D721Med (cell line): Measurements from ENCODE around the gene OBSCN.
A peak's percentile ranks its signal among the peaks of the same experiment; 100 is the strongest.
"Not testable (repeated sequence)": the region's sequence is repeated elsewhere in the genome, so short reads cannot be mapped to it uniquely, and the experiment has no call there.

Experiments
- DNase-seq: peaks from one replicate; pipeline ENCODE4 v3.0.0; 2011; ENCODE audit warnings: low spot score; ENCODE audit not compliant: insufficient read length
- FAIRE-seq: peaks from 2 replicates; lab custom pipeline; 2011; peaks lifted over from hg19 to GRCh38; lab: Jason Lieb, UNC
- TF ChIP-seq, protein P1 (sequence below): IDR thresholded peaks from 2 replicates; pipeline ENCODE4 v1.5.1; 2012; ENCODE audit warnings: mild to moderate bottlenecking, control low read depth; ENCODE audit not compliant: insufficient read depth; ENCODE audit errors: missing control alignments

OBSCN gene

GRCh38 chr1:228241259-228241658, 33.4 kb downstream of the OBSCN start:
- FAIRE-seq (no peak), DNase-seq (no peak)
- TF ChIP-seq, protein P1, sequence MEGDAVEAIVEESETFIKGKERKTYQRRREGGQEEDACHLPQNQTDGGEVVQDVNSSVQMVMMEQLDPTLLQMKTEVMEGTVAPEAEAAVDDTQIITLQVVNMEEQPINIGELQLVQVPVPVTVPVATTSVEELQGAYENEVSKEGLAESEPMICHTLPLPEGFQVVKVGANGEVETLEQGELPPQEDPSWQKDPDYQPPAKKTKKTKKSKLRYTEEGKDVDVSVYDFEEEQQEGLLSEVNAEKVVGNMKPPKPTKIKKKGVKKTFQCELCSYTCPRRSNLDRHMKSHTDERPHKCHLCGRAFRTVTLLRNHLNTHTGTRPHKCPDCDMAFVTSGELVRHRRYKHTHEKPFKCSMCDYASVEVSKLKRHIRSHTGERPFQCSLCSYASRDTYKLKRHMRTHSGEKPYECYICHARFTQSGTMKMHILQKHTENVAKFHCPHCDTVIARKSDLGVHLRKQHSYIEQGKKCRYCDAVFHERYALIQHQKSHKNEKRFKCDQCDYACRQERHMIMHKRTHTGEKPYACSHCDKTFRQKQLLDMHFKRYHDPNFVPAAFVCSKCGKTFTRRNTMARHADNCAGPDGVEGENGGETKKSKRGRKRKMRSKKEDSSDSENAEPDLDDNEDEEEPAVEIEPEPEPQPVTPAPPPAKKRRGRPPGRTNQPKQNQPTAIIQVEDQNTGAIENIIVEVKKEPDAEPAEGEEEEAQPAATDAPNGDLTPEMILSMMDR, result no peak

- FAIRE-seq, result peak; percentile 44
Measured at GRCh38 chr1:228242409-228242808, 34.6 kb downstream of the OBSCN start.

GRCh38 chr1:228243093-228243492, 35.2 kb downstream of the OBSCN start:
- DNase-seq (no peak), FAIRE-seq (no peak)
- TF ChIP-seq, protein P1, result no peak

More at GRCh38 chr1:228242409-228242808, 34.6 kb downstream of the OBSCN start:
- DNase-seq, result no peak
- TF ChIP-seq, protein P1, result no peak

DNA sequence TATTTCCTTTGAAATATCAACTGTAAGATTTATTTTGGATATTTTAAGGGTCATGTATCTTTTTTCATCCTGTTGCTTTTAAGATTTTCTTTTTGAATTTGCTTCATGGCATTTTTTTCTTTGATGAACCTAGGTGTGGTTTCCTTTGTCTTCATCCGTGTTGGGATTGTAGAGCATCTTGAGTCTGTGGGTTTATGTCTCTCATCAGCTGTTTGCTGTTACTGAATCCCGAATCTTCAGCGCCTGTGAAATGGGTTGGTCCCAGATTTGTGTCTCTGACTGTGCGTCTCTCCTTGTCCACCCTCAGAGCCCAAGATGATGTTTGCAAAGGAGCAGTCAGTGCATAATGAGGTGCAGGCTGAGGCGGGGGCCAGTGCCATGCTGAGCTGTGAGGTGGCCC, 36.1 kb downstream of the OBSCN start:
- not testable (repeated sequence) for DNase-seq, FAIRE-seq

DNA sequence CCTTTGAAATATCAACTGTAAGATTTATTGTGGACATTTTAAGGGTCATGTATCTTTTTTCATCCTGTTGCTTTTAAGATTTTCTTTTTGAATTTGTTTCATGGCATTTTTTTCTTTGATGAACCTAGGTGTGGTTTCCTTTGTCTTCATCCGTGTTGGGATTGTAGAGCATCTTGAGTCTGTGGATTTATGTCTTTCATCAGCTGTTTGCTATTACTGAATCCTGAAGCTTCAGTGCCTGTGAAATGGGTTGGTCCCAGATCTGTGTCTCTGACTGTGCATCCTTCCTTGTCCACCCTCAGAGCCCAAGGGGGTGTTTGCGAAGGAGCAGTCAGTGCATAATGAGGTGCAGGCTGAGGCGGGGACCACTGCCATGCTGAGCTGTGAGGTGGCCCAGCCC, 37.3 kb downstream of the OBSCN start:
- DNase-seq (no peak), FAIRE-seq (no peak)
- TF ChIP-seq, protein P1, result no peak

- DNase-seq (no peak), FAIRE-seq (no peak)
- TF ChIP-seq, protein P1, result no peak
Measured at GRCh38 chr1:228246216-228246900, 38.5 kb downstream of the OBSCN start.

DNA sequence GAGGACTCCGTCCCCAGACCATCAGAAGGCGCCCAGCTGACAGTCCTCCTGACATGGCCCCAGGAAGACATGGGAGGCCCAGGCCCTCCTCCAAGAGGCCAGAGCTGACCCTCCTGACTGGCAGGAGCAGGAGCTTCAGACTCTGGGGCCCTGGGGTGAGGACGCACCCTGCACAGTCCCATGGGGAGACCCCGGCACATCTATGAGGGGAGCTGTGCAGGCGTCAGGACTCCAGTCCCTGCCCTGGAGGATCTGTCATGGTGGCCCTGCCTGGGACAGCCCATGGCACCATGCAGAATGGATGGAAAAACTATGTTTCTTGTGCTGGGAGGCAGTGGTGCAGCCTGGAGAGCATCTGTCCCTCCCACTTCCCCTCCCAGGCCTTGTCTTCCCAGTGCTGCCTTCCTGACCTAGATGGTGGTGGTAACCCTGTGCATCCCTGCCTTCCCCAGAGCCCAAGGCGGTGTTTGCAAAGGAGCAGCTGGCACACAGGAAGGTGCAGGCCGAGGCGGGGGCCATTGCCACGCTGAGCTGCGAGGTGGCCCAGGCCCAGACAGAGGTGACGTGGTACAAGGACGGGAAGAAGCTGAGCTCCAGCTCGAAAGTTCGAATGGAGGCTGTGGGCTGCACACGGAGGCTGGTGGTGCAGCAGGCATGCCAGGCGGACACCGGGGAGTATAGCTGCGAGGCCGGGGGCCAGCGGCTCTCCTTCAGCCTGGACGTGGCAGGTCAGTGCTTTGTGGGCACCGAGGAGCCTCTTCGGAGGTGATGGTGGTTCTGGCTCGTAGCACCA, 41.9 kb downstream of the OBSCN start:
- no peak for DNase-seq
- no peak for FAIRE-seq
- TF ChIP-seq, protein P1, result no peak

DNA sequence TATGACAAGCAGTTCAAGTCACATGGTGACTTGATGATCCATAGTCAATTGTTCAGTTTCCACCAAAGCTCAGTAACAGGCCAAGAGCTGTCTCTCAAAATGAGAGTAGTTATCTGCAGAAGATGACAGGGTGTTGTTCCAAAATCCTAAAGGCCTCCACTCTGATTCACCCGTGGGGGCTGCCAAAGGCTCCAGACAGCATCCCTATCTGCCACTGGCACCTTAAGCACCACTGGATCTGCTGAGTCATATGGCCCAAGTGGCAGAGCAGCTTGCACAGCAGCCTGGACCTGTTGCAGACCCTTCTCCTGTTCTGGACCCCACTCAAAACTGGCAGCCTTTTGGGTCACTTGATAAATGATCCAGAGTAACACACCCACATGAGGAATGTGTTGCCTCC, 44.6 kb downstream of the OBSCN start:
- not testable (repeated sequence) for DNase-seq, FAIRE-seq
